NCI-H226 (cell line): ENCODE measurements around the gene POU2F2.

Experiments used
- DNase-seq: peaks from one replicate; pipeline ENCODE4 v3.0.0-alpha.2; 2015

POU2F2 gene

GRCh38 chr19:42078538-42079275 lies 53.5 kb downstream of the POU2F2 start:
- no peak for DNase-seq

- no peak for DNase-seq
Measured at GRCh38 chr19:42078058-42078457, 54.2 kb downstream of the POU2F2 start.

GRCh38 chr19:42076380-42076944 lies 55.8 kb downstream of the POU2F2 start:
- no peak for DNase-seq

GRCh38 chr19:42075616-42076379 lies 56.4 kb downstream of the POU2F2 start, which contains the start of gene ZNF574:
ZNF574 (plus strand) TSS chr19:42076166; CDS start chr19:42078607, 2,441 bp downstream.
- DNase-seq: peak; percentile 100

- DNase-seq: no peak
Measured at GRCh38 chr19:42075364-42075615, 57.0 kb downstream of the POU2F2 start.

GRCh38 chr19:42074513-42075363 lies 57.5 kb downstream of the POU2F2 start:
- DNase-seq: no peak

GRCh38 chr19:42071247-42071646 lies 61.0 kb downstream of the POU2F2 start:
- DNase-seq: no peak

GRCh38 chr19:42069619-42070351 lies 62.5 kb downstream of the POU2F2 start, which contains the start of gene GRIK5:
GRIK5 (minus strand) TSS chr19:42070206; CDS start chr19:42065770, 4,436 bp downstream.
- no peak for DNase-seq

- no peak for DNase-seq
Measured at GRCh38 chr19:42068756-42069571, 63.3 kb downstream of the POU2F2 start.

GRCh38 chr19:42068361-42068755 lies 63.9 kb downstream of the POU2F2 start:
- no peak for DNase-seq

- DNase-seq: no peak
Measured at GRCh38 chr19:42067315-42067888, 64.8 kb downstream of the POU2F2 start.

GRCh38 chr19:42066075-42066754 lies 66.0 kb downstream of the POU2F2 start:
- no peak for DNase-seq

- no peak for DNase-seq
Measured at GRCh38 chr19:42065511-42065910, 66.7 kb downstream of the POU2F2 start.

GRCh38 chr19:42065051-42065450 lies 67.2 kb downstream of the POU2F2 start:
- DNase-seq: no peak

GRCh38 chr19:42064432-42064831 lies 67.8 kb downstream of the POU2F2 start:
- DNase-seq: no peak

- DNase-seq: no peak
Measured at GRCh38 chr19:42062381-42062780, 69.9 kb downstream of the POU2F2 start.

- DNase-seq: no peak
Measured at GRCh38 chr19:42060117-42060516, 72.1 kb downstream of the POU2F2 start.

GRCh38 chr19:42059196-42059595 lies 73.0 kb downstream of the POU2F2 start:
- DNase-seq: no peak

GRCh38 chr19:42057846-42058245 lies 74.4 kb downstream of the POU2F2 start:
- no peak for DNase-seq

- no peak for DNase-seq
Measured at GRCh38 chr19:42054205-42054604, 78.0 kb downstream of the POU2F2 start.
